OCI-LY7 (cell line): Measurements from ENCODE around the gene CATSPERD.

Experiments
- CTCF ChIP-seq: fragments of 200-600 bp; sonication (generic); conservative IDR thresholded peaks from 2 replicates; pipeline ENCODE4 v1.5.1; 2014; ENCODE audit warnings: mild to moderate bottlenecking, antibody characterized with exemption, low read length, moderate library complexity, mixed read lengths
- EZH2phosphoT487 ChIP-seq: fragments of 200-600 bp; sonication (generic); IDR thresholded peaks from 2 replicates; pipeline ENCODE4 v1.6.1; 2018; ENCODE audit warnings: low read depth, borderline replicate concordance, mild to moderate bottlenecking, mixed run types, antibody characterized with exemption, low read length, moderate library complexity, mixed read lengths

- no peak for TF ChIP-seq CTCF
- TF ChIP-seq EZH2phosphoT487, result no peak
These were observed 19.9 kb upstream of the CATSPERD start for GRCh38 chr19:5700455-5701092.
